ENCODE results near the gene TLE3.

- TF ChIP-seq CTCF (conservative IDR thresholded peaks at IDR 0.05 in 1 of 2, IDR thresholded peaks at IDR 0.05 in 1 of 2; ENCODE audit: low read depth in 1 of 2, low read length in 2 of 2) (no peak), EZH2 (IDR thresholded peaks at IDR 0.05; ENCODE audit: low read length, missing control alignments) (no peak)
Observed at GRCh38 chr15:70045045-70045444, 52.7 kb downstream of the TLE3 start.

Data from fibroblast of lung (primary cell).